Measurements from ENCODE around the gene SERPINA1. TPM values are rescaled to one million over a fixed set of nuclear protein-coding genes. Genes with fewer than 3 reads are reported as not detected.

Gene SERPINA1
- total RNA-seq, 1 experiment from 2014 or later = 9.1 TPM

DNA sequence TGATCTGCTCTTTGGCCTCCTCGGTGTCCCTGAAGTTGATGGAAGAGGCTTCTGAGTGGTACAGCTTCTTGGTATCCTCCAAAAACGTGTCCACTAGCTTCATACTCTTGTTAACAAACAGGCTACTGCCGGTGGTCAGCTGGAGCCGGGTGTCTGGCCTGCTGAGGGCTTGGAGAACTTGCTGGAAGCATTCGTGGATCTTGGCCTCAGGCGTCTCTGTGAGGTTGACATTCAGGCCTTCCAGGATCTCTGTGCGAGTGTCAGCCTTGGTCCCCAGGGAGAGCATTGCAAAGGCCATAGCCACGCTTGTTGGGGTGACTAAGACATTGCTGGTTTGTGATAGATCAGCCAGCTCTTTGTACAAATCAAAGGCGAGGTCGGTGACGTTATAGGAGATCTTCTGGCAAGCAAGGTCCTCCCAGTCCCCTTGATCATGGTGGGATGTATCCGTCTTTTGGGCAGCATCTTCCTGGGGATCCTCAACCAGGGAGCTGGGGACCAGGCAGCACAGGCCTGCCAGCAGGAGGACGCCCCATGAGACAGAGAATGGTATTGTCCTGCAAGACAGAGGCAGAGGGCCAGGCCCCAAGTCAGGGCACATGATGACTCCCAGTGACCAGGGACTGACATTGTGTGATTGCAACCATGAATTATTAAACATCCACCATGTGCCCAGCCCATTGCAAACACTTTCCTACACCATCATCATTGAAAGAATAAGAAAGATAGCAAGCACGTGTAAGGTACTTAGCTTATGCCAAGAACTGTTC, 22.1 kb downstream of the SERPINA1 start, which contains the start of gene SERPINA2:
TSS of gene SERPINA2 (minus strand) at position 553 of the 770 bp plus-strand sequence.
- H3K4me2 ChIP-seq (ENCODE audit: low read length) = no peak within 1 kb of the TSS
- RAD21 ChIA-PET (ENCODE audit: low non-redundant PET in 1 of 2, low total read pairs in 2 of 2, uncharacterized antibody in 2 of 2, unreplicated experiment in 2 of 2) = no interaction called here
- no peak within 1 kb of the TSS for H2AFZ ChIP-seq (ENCODE audit: low read depth, low read length, poor library complexity, severe bottlenecking)
- H4K20me1 ChIP-seq (ENCODE audit: insufficient read depth) = no peaks in the 10 kb centered on the region
- H3K27me3 ChIP-seq (ENCODE audit: insufficient read depth, low read length) = no peaks in the 10 kb centered on the region
- H3K36me3 ChIP-seq (ENCODE audit: control insufficient read depth in 1 of 2, insufficient read depth in 2 of 2, low read length in 2 of 2) = no peaks in the 10 kb centered on the region
- POLR2A ChIA-PET = no interaction called here
- H3K79me2 ChIP-seq (ENCODE audit: insufficient read depth, low read length) = no peaks in the 10 kb centered on the region
- no peak for ATAC-seq
- BruUV-seq (replicated peaks) = no TSS peak
- H3K27ac ChIP-seq (ENCODE audit: low read depth, low read length) = no peak within 1 kb of the TSS
- CTCF ChIA-PET = no interaction called here
- no peak for DNase-seq (ENCODE audit: low read depth, low spot score)
- no peak within 1 kb of the TSS for H3K4me3 ChIP-seq (replicated peaks in 1 of 2; ENCODE audit: low read depth in 1 of 2, low read length in 2 of 2)
- H3K4me1 ChIP-seq (ENCODE audit: control insufficient read depth in 1 of 2, insufficient read depth in 2 of 2, low read length in 2 of 2) = peaks cover 0 to 4% of the 10 kb centered on the region in 2 experiments; a peak in 1 of 4 replicates
- no peaks in the 10 kb centered on the region for H3K9me3 ChIP-seq (ENCODE audit: control insufficient read depth in 1 of 2, insufficient read depth in 1 of 2, low read depth in 1 of 2, low read length in 2 of 2)
- H3K9me2 ChIP-seq (ENCODE audit: insufficient read depth) = no peaks in the 10 kb centered on the region
- intact Hi-C loops (cut with micrococcal nuclease) = no loop called here
- no peak within 1 kb of the TSS for H3K9ac ChIP-seq (ENCODE audit: low read length)
- TF ChIP-seq EZH2 (IDR thresholded peaks at IDR 0.05) = no peak
- no peak for TF ChIP-seq ZNF274 (IDR thresholded peaks at IDR 0.05; ENCODE audit: low read depth, low read length)
- TF ChIP-seq CEBPB (IDR thresholded peaks at IDR 0.05; ENCODE audit: low read depth) = no peak
- TF ChIP-seq EGR1 (IDR thresholded peaks at IDR 0.05; ENCODE audit: low read depth) = no peak
- no peak for TF ChIP-seq REST (IDR thresholded peaks at IDR 0.05; ENCODE audit: low read depth)
- no peak for TF ChIP-seq EZH2phosphoT487 (IDR thresholded peaks at IDR 0.05; ENCODE audit: borderline replicate concordance)
- TF ChIP-seq ELF1 (IDR thresholded peaks at IDR 0.05; ENCODE audit: borderline replicate concordance, low read depth) = no peak
- no peak for TF ChIP-seq TCF7L2 (IDR thresholded peaks at IDR 0.05; ENCODE audit: borderline replicate concordance, extremely low read depth, insufficient read depth, insufficient read length)
- TF ChIP-seq SIN3A (IDR thresholded peaks at IDR 0.05; ENCODE audit: low read depth) = no peak
- no peak for TF ChIP-seq POLR2A (IDR thresholded peaks at IDR 0.05; ENCODE audit: borderline replicate concordance, extremely low read depth, insufficient read depth, insufficient read length)
- TF ChIP-seq, protein P1, sequence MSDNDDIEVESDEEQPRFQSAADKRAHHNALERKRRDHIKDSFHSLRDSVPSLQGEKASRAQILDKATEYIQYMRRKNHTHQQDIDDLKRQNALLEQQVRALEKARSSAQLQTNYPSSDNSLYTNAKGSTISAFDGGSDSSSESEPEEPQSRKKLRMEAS (IDR thresholded peaks at IDR 0.05) = no peak
- no peak for TF ChIP-seq SRF (IDR thresholded peaks at IDR 0.05; ENCODE audit: low read depth)
- TF ChIP-seq FOSL1 (IDR thresholded peaks at IDR 0.05; ENCODE audit: low read depth) = no peak
- TF ChIP-seq SP1 (IDR thresholded peaks at IDR 0.05; ENCODE audit: low read depth) = no peak
- TF ChIP-seq, protein P2, sequence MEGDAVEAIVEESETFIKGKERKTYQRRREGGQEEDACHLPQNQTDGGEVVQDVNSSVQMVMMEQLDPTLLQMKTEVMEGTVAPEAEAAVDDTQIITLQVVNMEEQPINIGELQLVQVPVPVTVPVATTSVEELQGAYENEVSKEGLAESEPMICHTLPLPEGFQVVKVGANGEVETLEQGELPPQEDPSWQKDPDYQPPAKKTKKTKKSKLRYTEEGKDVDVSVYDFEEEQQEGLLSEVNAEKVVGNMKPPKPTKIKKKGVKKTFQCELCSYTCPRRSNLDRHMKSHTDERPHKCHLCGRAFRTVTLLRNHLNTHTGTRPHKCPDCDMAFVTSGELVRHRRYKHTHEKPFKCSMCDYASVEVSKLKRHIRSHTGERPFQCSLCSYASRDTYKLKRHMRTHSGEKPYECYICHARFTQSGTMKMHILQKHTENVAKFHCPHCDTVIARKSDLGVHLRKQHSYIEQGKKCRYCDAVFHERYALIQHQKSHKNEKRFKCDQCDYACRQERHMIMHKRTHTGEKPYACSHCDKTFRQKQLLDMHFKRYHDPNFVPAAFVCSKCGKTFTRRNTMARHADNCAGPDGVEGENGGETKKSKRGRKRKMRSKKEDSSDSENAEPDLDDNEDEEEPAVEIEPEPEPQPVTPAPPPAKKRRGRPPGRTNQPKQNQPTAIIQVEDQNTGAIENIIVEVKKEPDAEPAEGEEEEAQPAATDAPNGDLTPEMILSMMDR (IDR thresholded peaks at IDR 0.05 in 2 of 3, conservative IDR thresholded peaks at IDR 0.05 in 1 of 3; ENCODE audit: borderline replicate concordance in 1 of 3, insufficient read depth in 1 of 3, low read depth in 2 of 3, low read length in 2 of 3) = no peak

Data from HCT116 (cell line).